Measurements from ENCODE around the gene NFKBIZ. TPM values are rescaled to one million over a fixed set of nuclear protein-coding genes. Genes with fewer than 3 reads are reported as not detected.

Gene NFKBIZ
- total RNA-seq, 1 experiment from 2014 or later: 63.0 TPM

DNA sequence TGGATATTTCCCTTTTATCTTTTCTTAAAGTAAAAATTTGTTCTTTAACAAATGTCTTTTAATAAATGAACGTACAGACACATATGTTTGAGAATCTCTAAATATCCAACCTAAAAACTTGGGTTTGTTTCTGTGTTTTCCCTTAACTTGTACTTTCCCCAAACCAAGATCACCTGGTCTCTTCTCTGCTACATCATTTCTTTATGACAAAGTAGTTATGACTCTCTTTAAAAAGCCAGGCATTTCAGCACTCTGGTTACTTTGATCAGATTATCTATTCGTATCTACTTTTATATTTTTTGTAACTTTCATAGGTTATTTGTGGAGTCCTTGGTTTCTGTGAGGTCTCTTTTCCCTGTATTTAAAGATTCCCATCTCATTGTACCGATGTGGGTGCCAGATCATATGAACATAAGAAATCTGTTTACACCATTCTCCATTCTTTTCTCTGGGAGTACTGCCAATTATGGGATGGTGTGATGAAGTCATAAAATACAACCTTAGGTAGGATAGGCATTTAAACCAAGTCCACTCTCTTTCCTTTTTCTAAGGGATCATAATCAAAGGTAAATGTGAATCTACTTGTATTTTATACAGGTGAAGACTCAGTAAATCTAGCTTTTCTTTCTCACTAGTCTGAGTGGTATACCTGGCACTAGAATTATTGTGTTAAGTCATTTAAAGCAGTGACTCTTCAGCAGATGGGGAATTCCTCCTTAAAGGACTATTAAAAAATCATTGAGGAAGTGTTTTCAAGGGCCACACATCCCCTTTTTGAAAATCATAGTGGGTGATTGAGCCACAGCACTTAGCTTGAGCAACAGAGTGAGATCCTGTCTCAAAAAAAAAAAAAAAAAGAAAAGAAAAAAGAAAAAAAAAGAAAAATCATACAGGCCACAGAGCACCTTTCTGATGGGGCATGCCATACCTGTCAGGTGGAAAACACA is 12.4 kb upstream of the NFKBIZ start:
- CTCF ChIA-PET: interaction anchor here (0.6 kb wide), 1 partner anchor 24 kb away, joined by 8 read pairs; no protein-coding TSS in a partner anchor

DNA sequence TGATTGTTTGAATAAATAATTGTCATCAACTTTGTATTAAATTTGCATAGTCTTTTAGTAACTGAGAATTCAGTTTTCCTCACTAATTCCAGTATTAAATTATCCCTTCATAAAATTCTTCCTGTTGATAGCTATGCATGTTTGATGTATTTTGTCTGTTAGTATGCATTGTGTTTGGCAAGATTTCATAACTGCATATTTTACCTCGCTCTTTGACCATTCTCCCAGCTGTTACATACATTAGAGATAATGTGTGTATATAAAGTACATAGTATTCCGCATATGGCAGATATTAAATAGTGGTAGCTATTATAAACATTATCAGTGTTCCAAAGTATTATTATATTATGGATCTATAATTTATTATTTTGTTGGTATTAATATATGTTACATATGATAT is 10.6 kb upstream of the NFKBIZ start:
- CTCF ChIA-PET: no interaction called here

More for the DNA sequence above, 12.4 kb upstream of the NFKBIZ start:
- intact Hi-C loops (cut with micrococcal nuclease): no loop called here
- Histone ChIP-seq H3F3A (ENCODE audit: low read length, unreplicated experiment) (no peaks in the 10 kb centered on the region), H3K9ac (ENCODE audit: low read length) (no peak overlapping the region), H3K79me2 (ENCODE audit: low read length) (no peaks in the 10 kb centered on the region), H4K20me1 (ENCODE audit: low read length) (no peaks in the 10 kb centered on the region), H3K27me3 (ENCODE audit: low read length) (no peaks in the 10 kb centered on the region), H2AFZ (ENCODE audit: low read length) (no peak overlapping the region), H3K4me3 (ENCODE audit: low read length) (no peak overlapping the region), H3K4me1 (ENCODE audit: insufficient read depth, low read length) (peaks cover 8% of the 10 kb centered on the region; the same call in 1 of the 2 replicates), H3K4me2 (ENCODE audit: low read length) (no peak overlapping the region), H3K9me3 (ENCODE audit: low read length) (no peaks in the 10 kb centered on the region), H3K9me2 (replicated peaks; ENCODE audit: low read length) (no peaks in the 10 kb centered on the region), H3K27ac (ENCODE audit: low read length) (no peak overlapping the region), H3K36me3 (ENCODE audit: low read depth, low read length) (no peaks in the 10 kb centered on the region)
- DNase-seq: peak; percentile 67
- POLR2A ChIA-PET (ENCODE audit: unreplicated experiment): no interaction called here
- TF ChIP-seq, protein P1, sequence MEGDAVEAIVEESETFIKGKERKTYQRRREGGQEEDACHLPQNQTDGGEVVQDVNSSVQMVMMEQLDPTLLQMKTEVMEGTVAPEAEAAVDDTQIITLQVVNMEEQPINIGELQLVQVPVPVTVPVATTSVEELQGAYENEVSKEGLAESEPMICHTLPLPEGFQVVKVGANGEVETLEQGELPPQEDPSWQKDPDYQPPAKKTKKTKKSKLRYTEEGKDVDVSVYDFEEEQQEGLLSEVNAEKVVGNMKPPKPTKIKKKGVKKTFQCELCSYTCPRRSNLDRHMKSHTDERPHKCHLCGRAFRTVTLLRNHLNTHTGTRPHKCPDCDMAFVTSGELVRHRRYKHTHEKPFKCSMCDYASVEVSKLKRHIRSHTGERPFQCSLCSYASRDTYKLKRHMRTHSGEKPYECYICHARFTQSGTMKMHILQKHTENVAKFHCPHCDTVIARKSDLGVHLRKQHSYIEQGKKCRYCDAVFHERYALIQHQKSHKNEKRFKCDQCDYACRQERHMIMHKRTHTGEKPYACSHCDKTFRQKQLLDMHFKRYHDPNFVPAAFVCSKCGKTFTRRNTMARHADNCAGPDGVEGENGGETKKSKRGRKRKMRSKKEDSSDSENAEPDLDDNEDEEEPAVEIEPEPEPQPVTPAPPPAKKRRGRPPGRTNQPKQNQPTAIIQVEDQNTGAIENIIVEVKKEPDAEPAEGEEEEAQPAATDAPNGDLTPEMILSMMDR (conservative IDR thresholded peaks at IDR 0.05; ENCODE audit: low read depth, low read length): no peak
- TF ChIP-seq EZH2phosphoT487 (IDR thresholded peaks at IDR 0.05; ENCODE audit: borderline replicate concordance, low read length): no peak
- TF ChIP-seq EZH2 (IDR thresholded peaks at IDR 0.05; ENCODE audit: low read length, unreplicated experiment): no peak
- peak; percentile 81 for ATAC-seq
- BruUV-seq (replicated peaks): no TSS peak

More for the DNA sequence above, 10.6 kb upstream of the NFKBIZ start:
- no TSS peak for BruUV-seq (replicated peaks)
- Histone ChIP-seq H3K27ac (ENCODE audit: low read length) (no peak overlapping the region), H3K9ac (ENCODE audit: low read length) (no peak overlapping the region), H3K4me1 (ENCODE audit: insufficient read depth, low read length) (peaks cover 8% of the 10 kb centered on the region; the same call in 1 of the 2 replicates), H3K9me3 (ENCODE audit: low read length) (no peaks in the 10 kb centered on the region), H3K4me3 (ENCODE audit: low read length) (no peak overlapping the region), H3K79me2 (ENCODE audit: low read length) (no peaks in the 10 kb centered on the region), H2AFZ (ENCODE audit: low read length) (no peak overlapping the region), H3K36me3 (ENCODE audit: low read depth, low read length) (no peaks in the 10 kb centered on the region), H3K27me3 (ENCODE audit: low read length) (no peaks in the 10 kb centered on the region), H3F3A (ENCODE audit: low read length, unreplicated experiment) (no peaks in the 10 kb centered on the region), H3K9me2 (replicated peaks; ENCODE audit: low read length) (no peaks in the 10 kb centered on the region), H4K20me1 (ENCODE audit: low read length) (no peaks in the 10 kb centered on the region), H3K4me2 (ENCODE audit: low read length) (no peak overlapping the region)
- DNase-seq (no peak), ATAC-seq (no peak)
- intact Hi-C loops (cut with micrococcal nuclease): no loop called here
- POLR2A ChIA-PET (ENCODE audit: unreplicated experiment): interaction anchor here (0.6 kb wide), 1 partner anchor 488 kb away, joined by 4 read pairs; no protein-coding TSS in a partner anchor
- no peak for TF ChIP-seq EZH2 (IDR thresholded peaks at IDR 0.05; ENCODE audit: low read length, unreplicated experiment)
- TF ChIP-seq, protein P1 (conservative IDR thresholded peaks at IDR 0.05; ENCODE audit: low read depth, low read length): no peak
- no peak for TF ChIP-seq EZH2phosphoT487 (IDR thresholded peaks at IDR 0.05; ENCODE audit: borderline replicate concordance, low read length)

Data from PC-3 (cell line).